HL-60 (cell line): ENCODE measurements around the gene BTG4.

Source experiments
- DNase-seq, 2 experiments: peaks; one replicate each; pipeline ENCODE4 v3.0.0-alpha.2; 2010 to 2020; ENCODE audit warnings: low read depth in 1 of 2, low spot score in 1 of 2
- H3K27ac ChIP-seq: fragments of 250-450 bp; sonication (Bioruptor Pico); replicated peaks from 2 replicates; pipeline ENCODE4 v1.5.1; 2020; ENCODE audit warnings: mild to moderate bottlenecking, moderate library complexity
- H3K27me3 ChIP-seq: fragments of 250-450 bp; sonication (Bioruptor Pico); 2 replicates; pipeline ENCODE4 v1.5.1; 2021; ENCODE audit warnings: mild to moderate bottlenecking, moderate library complexity; ENCODE audit not compliant: insufficient read depth, poor library complexity, severe bottlenecking
- H3K4me3 ChIP-seq: replicated peaks from 2 replicates; pipeline ENCODE4 v1.5.1; 2011; ENCODE audit warnings: mild to moderate bottlenecking, control low read depth, low read length; ENCODE audit not compliant: insufficient read depth
- CTCF ChIP-seq: IDR thresholded peaks from one replicate; pipeline ENCODE4 v1.5.1; 2011; ENCODE audit warnings: low read length, control low read depth, inconsistent platforms; ENCODE audit not compliant: insufficient read depth
- GABPA ChIP-seq: IDR thresholded peaks from 2 replicates; pipeline ENCODE4 v1.6.1; 2012; ENCODE audit warnings: low read depth
- POLR2AphosphoS5 ChIP-seq: IDR thresholded peaks from 2 replicates; pipeline ENCODE4 v1.6.1; 2012; ENCODE audit warnings: low read depth
- REST ChIP-seq: IDR thresholded peaks from 2 replicates; pipeline ENCODE4 v1.6.1; 2012; ENCODE audit warnings: low read depth; ENCODE audit not compliant: insufficient replicate concordance
- SPI1 ChIP-seq: IDR thresholded peaks from 2 replicates; pipeline ENCODE4 v1.6.1; 2012; ENCODE audit warnings: low read depth, mild to moderate bottlenecking, borderline replicate concordance

BTG4 gene

GRCh38 chr11:111457731-111458368, 54.3 kb downstream of the BTG4 start:
- Histone ChIP-seq H3K4me3 (no peak overlapping the region), H3K27ac (no peak overlapping the region), H3K27me3 (peaks cover 10% of the 10 kb centered on the region)
- no peak for DNase-seq
- TF ChIP-seq CTCF (no peak), SPI1 (no peak), REST (no peak), POLR2AphosphoS5 (no peak), GABPA (no peak)

- Histone ChIP-seq H3K4me3 (no peak overlapping the region), H3K27ac (no peak overlapping the region)
Measured at GRCh38 chr11:111456859-111457730, 55.1 kb downstream of the BTG4 start.

More at GRCh38 chr11:111456859-111457730, 55.1 kb downstream of the BTG4 start:
- peaks cover 10% of the 10 kb centered on the region for H3K27me3 ChIP-seq
- DNase-seq: no peak
- TF ChIP-seq SPI1: no peak
- TF ChIP-seq GABPA: no peak
- no peak for TF ChIP-seq REST
- TF ChIP-seq CTCF: no peak
- no peak for TF ChIP-seq POLR2AphosphoS5
